HG03175 (cell line): ENCODE measurements around the gene AGR3.

ENCODE experiments used
- ATAC-seq: cut with Tn5 transposase; IDR thresholded peaks from one replicate; pipeline ENCODE4 v1.9.1; 2021; ENCODE audit warnings: mild to moderate bottlenecking, moderate library complexity; ENCODE audit not compliant: unreplicated experiment

The AGR3 gene

GRCh38 chr7:16881844-16882243, at the start of gene AGR3:
Gene AGR3, minus strand, starts transcription at chr7:16881983. Its CDS starts 3,365 bp downstream, at chr7:16878618.
- ATAC-seq: no peak

GRCh38 chr7:16930946-16931345, 49.2 kb upstream of the AGR3 start:
- no peak for ATAC-seq

GRCh38 chr7:16929146-16929762, 47.5 kb upstream of the AGR3 start:
- ATAC-seq: peak; percentile 94

GRCh38 chr7:16926861-16927260, 45.1 kb upstream of the AGR3 start:
- ATAC-seq: no peak

- peak; percentile 44 for ATAC-seq
Measured at GRCh38 chr7:16926283-16926682, 44.5 kb upstream of the AGR3 start.

GRCh38 chr7:16925609-16926008, 43.8 kb upstream of the AGR3 start:
- no peak for ATAC-seq

GRCh38 chr7:16923019-16923418, 41.2 kb upstream of the AGR3 start:
- ATAC-seq: no peak

GRCh38 chr7:16921644-16922257, 40.0 kb upstream of the AGR3 start:
- ATAC-seq: no peak

- ATAC-seq: no peak
Measured at GRCh38 chr7:16921151-16921550, 39.4 kb upstream of the AGR3 start.

GRCh38 chr7:16919440-16919839, 37.7 kb upstream of the AGR3 start:
- no peak for ATAC-seq

- no peak for ATAC-seq
Measured at GRCh38 chr7:16918288-16918895, 36.6 kb upstream of the AGR3 start.

GRCh38 chr7:16916738-16917137, 35.0 kb upstream of the AGR3 start:
- no peak for ATAC-seq

- no peak for ATAC-seq
Measured at GRCh38 chr7:16916105-16916639, 34.4 kb upstream of the AGR3 start.

- no peak for ATAC-seq
Measured at GRCh38 chr7:16915405-16915804, 33.6 kb upstream of the AGR3 start.

GRCh38 chr7:16914771-16915170, 33.0 kb upstream of the AGR3 start:
- ATAC-seq: no peak

GRCh38 chr7:16913643-16914042, 31.9 kb upstream of the AGR3 start:
- no peak for ATAC-seq

GRCh38 chr7:16912540-16912939, 30.8 kb upstream of the AGR3 start:
- no peak for ATAC-seq

GRCh38 chr7:16908561-16908960, 26.8 kb upstream of the AGR3 start:
- no peak for ATAC-seq

- ATAC-seq: no peak
Measured at GRCh38 chr7:16905300-16906044, 23.7 kb upstream of the AGR3 start.

- no peak for ATAC-seq
Measured at GRCh38 chr7:16904076-16904475, 22.3 kb upstream of the AGR3 start.

GRCh38 chr7:16900209-16900768, 18.5 kb upstream of the AGR3 start:
- ATAC-seq: no peak
